ENCODE results near the gene DSG1. TPM values are rescaled to one million over a fixed set of nuclear protein-coding genes. Genes with fewer than 3 reads are reported as not detected.

DSG1 gene
- total RNA-seq, 2 donors from 2014 or later, result 4.2 to 4.7 TPM

DNA sequence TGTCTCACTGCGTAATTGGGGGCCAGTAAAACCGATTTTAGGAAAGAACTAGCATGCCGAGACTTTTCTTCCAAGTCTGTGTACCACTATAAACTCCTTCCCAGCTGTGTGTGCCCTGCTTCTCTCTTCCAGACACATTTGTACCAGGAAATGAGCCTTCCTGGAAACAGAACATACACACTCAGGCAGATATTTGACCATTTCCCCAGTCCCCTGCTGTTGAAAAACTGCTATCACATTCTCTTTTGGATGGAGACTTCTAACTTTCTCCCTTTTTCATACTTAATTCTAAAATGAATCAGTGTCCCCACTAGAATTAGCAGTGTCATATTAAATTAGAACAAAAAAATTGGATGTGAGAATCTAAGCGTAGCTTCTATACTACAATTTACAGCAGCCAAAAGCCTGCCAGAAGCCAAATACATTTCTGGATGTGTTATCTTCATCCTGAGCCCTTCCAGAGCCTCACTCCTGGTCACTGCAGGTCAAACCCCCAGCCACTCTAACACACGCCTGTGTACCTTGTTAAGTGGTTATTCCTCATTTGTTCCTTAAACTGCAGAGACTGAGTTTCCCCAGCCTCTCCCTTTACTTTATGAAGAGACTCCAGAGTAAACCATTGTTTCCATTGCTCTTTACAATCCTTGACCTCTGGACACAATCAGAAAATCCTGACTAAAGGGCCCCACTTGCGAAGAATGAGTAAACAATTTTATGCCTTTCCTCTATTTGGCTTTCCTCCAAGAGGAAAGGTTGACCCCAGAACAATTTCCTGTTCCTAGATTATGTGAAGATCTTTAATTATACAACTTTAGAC, 79.0 kb downstream of the DSG1 start:
- no peak for DNase-seq (ENCODE audit: low spot score)

DNA sequence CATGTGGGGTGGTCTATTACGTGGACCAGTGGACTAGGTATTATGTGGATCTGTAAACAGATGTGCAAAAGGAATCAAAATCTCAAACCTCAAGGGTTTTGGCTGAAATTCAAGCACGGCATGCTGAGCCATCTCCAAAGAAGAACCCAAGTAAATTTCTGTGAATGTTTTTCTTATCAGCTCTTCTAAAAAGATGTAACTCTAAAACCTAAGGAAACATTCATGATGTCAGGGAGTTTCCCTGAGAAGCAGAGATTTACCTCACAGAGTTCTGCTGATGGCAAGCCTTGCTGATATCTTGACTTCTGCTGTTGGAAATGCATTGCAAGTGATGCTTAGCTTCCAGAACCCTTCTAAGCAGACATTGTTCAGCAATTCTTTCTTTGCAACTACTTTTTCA, 80.2 kb downstream of the DSG1 start:
- Histone ChIP-seq H3K4me3 (no peak overlapping the region), H3K27ac (no peak overlapping the region), H3K36me3 (no peaks in the 10 kb centered on the region), H3K27me3 (no peaks in the 10 kb centered on the region), H3K9me3 (no peaks in the 10 kb centered on the region), H3K4me1 (peaks cover 0 to 9% of the 10 kb centered on the region in 2 donors)
- no peak for DNase-seq (ENCODE audit: low spot score)
- TF ChIP-seq, protein P1, sequence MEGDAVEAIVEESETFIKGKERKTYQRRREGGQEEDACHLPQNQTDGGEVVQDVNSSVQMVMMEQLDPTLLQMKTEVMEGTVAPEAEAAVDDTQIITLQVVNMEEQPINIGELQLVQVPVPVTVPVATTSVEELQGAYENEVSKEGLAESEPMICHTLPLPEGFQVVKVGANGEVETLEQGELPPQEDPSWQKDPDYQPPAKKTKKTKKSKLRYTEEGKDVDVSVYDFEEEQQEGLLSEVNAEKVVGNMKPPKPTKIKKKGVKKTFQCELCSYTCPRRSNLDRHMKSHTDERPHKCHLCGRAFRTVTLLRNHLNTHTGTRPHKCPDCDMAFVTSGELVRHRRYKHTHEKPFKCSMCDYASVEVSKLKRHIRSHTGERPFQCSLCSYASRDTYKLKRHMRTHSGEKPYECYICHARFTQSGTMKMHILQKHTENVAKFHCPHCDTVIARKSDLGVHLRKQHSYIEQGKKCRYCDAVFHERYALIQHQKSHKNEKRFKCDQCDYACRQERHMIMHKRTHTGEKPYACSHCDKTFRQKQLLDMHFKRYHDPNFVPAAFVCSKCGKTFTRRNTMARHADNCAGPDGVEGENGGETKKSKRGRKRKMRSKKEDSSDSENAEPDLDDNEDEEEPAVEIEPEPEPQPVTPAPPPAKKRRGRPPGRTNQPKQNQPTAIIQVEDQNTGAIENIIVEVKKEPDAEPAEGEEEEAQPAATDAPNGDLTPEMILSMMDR (IDR thresholded peaks at IDR 0.05), result no peak

More for the DNA sequence above, 79.0 kb downstream of the DSG1 start:
- Histone ChIP-seq H3K4me1 (peaks cover 0 to 9% of the 10 kb centered on the region in 2 donors), H3K9me3 (no peaks in the 10 kb centered on the region), H3K36me3 (no peaks in the 10 kb centered on the region), H3K4me3 (no peak overlapping the region), H3K27ac (peak overlapping the region in 1 of 2 donors; percentile 1), H3K27me3 (no peaks in the 10 kb centered on the region)
- TF ChIP-seq, protein P1 (IDR thresholded peaks at IDR 0.05), result no peak

DNA sequence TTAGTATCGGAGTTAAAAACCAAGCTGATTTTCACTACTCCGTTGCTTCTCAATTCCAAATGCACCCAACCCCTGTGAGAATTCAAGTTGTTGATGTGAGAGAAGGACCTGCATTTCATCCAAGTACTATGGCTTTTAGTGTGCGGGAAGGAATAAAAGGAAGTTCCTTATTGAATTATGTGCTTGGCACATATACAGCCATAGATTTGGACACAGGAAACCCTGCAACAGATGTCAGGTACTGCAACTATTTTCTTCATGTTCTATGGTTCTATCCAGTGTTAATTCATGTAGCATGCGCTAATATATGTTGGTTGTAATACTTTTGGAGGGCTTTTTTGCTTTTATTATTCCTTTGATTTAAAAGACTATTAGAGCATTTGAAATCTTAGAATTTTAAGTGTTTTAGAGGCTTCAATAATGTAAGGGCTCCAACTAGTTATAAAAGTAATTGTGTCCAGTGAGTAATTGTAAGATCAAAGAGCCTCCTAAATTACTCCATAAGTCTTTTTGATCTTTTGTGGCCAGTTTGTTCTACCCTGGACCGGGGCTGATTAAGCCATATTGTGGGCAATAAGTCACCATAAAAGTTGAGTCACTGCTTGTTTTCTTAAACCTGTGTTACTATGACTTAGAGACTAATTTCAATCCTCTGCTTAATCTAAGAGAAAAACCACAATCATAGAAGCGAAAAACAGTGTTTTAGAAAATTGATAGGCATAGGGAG, 81.5 kb downstream of the DSG1 start:
- DNase-seq (ENCODE audit: low spot score), result no peak
- TF ChIP-seq, protein P1 (IDR thresholded peaks at IDR 0.05), result no peak
- H3K4me3 ChIP-seq, result no peak overlapping the region
- peaks cover 0 to 9% of the 10 kb centered on the region in 2 donors for H3K4me1 ChIP-seq
- no peaks in the 10 kb centered on the region for H3K36me3 ChIP-seq
- H3K9me3 ChIP-seq, result no peaks in the 10 kb centered on the region
- no peak overlapping the region for H3K27ac ChIP-seq
- no peaks in the 10 kb centered on the region for H3K27me3 ChIP-seq

DNA sequence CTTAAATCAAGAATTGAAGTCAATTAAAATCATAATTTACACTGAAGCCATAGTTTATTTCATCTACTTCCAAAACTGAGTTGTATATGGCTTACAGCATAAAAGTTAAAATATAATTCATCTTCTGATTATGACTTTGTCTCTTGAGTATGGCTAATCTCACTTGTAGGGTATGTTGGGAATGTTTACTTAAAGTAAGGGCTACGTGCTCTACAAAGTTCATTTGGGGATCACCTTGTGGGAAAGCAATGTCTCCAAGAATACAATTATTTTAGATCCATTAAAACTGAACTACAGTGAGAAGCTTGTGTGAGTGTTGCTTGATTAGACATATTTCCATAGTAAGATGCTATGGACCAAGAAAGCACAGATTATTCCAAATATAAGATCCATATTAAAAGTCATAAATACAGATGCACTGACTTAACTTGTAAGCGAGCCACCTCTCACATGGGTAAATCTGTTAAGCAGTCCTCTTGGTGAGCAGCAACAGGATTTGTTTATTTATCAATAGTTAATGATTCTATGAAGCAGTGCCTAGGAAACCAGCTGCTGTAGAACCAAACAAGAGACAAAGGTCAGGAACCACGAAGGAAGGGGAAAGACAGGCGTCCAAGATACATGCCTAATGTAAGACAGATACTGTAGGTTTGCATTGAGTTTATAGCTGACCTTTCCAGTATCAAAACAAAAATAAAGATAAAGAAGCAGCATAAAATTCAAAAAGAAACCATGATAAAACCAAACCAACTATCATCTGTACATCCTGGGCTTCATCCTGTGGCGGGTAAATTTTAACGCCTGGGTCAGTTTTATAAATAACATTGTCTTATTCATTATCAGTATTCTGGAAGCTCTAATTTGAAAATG, 83.4 kb downstream of the DSG1 start:
- peaks cover 0 to 9% of the 10 kb centered on the region in 2 donors for H3K4me1 ChIP-seq
- H3K4me3 ChIP-seq, result no peak overlapping the region
- no peak for DNase-seq (ENCODE audit: low spot score)
- H3K27me3 ChIP-seq, result no peaks in the 10 kb centered on the region
- H3K27ac ChIP-seq, result no peak overlapping the region
- TF ChIP-seq, protein P1 (IDR thresholded peaks at IDR 0.05), result no peak
- no peaks in the 10 kb centered on the region for H3K36me3 ChIP-seq
- H3K9me3 ChIP-seq, result no peaks in the 10 kb centered on the region

DNA sequence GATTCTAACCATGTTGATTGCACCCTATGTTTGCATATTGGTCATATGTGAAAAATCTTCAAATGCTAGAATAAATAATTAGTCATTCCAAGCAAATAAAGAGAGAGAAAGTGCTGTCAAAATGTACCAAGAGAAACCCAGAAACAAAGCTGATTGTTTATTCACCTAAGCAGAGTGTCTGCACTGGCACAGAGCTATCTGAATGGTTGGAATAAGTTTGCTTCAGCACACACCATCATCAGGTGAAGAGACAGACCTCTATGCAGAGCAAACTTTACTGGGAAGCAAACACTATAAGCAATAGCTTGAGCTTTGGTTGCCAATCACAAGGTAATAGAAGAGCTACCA, 84.0 kb downstream of the DSG1 start:
- Histone ChIP-seq H3K27me3 (no peaks in the 10 kb centered on the region), H3K9me3 (no peaks in the 10 kb centered on the region), H3K36me3 (no peaks in the 10 kb centered on the region), H3K27ac (no peak overlapping the region), H3K4me1 (peaks cover 0 to 7% of the 10 kb centered on the region in 2 donors), H3K4me3 (no peak overlapping the region)
- TF ChIP-seq, protein P1 (IDR thresholded peaks at IDR 0.05), result no peak
- DNase-seq (ENCODE audit: low spot score), result no peak
